Measurements from ENCODE around the gene CDKN2AIPNL. TPM values are rescaled to one million over a fixed set of nuclear protein-coding genes. Genes with fewer than 3 reads are reported as not detected.

Gene CDKN2AIPNL
- total RNA-seq, 1 donor = 17.4 TPM

DNA sequence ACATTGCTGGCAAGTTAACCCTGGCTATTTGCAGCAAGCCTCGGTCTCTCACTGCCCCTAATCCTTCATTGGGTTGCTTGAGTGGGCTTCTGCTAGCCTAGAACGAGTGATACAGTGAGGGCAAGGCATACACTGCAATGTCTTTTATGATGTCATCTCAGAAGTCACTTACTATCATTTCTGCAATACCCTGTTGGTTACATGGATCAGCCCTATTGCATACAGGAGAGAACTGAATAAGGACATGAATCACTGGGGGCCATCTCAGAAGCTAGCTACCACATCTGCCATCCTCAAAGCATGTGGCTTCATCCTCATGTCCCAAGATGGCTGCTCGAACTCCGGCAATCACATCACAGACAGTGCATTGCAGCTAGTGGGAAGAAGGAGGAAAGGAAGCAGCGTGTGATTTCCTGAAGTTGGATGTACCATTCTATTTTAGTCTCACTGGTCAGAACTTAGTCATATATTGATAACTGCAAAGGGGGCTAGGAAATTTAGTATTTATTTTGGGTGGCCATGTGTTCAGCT lies 33.3 kb upstream of the CDKN2AIPNL start:
- Histone ChIP-seq H3K79me2 (ENCODE audit: insufficient read depth, low read length) (no peaks in the 10 kb centered on the region), H2AFZ (ENCODE audit: low read length) (no peak overlapping the region), H3K4me2 (ENCODE audit: insufficient read depth, low read length) (no peak overlapping the region), H3K27ac (ENCODE audit: low read depth, low read length) (no peak overlapping the region), H3K4me1 (ENCODE audit: insufficient read depth, low read length) (peaks cover 3% of the 10 kb centered on the region), H3K36me3 (ENCODE audit: insufficient read depth, low read length) (no peaks in the 10 kb centered on the region), H3K27me3 (ENCODE audit: insufficient read depth, low read length) (no peaks in the 10 kb centered on the region), H3K9me3 (ENCODE audit: low read depth, low read length) (no peaks in the 10 kb centered on the region), H4K20me1 (ENCODE audit: insufficient read depth, low read length) (no peaks in the 10 kb centered on the region), H3K4me3 (ENCODE audit: insufficient read depth, low read length) (no peak overlapping the region)
- DNase-seq (ENCODE audit: insufficient read length, low spot score, missing footprints) = no peak
- TF ChIP-seq CTCF (IDR thresholded peaks at IDR 0.05; ENCODE audit: extremely low read depth, low read depth, low read length) = no peak

DNA sequence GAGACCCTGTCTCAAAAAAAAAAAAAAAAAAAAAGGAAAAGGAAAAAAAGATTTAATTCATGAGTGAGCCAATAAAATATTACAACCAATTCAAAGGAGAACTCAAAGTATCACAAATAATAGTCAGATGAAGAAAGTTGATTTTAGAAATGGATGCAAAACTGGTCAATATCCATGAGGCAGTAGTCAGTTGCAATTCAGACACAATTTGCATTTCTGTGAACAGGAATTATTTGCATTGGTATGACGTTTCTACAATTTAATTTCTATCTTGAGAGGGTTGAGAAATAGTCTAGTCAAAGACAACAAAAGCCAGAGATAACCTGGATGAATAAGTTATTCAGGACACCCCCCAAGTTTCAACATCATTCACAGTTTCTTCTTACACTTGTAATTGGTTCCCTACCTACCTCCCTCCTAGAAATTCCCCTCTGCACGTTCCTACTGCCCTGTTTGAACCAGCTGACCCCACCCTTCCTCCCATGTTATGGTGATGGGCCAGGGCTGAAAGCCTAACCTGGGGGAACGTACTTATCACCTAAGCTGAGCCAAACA lies 28.6 kb upstream of the CDKN2AIPNL start:
- Histone ChIP-seq H3K4me1 (ENCODE audit: insufficient read depth, low read length) (peaks cover 48% of the 10 kb centered on the region), H2AFZ (ENCODE audit: low read length) (no peak overlapping the region), H3K27ac (ENCODE audit: low read depth, low read length) (no peak overlapping the region), H3K4me3 (ENCODE audit: insufficient read depth, low read length) (no peak overlapping the region), H3K9me3 (ENCODE audit: low read depth, low read length) (no peaks in the 10 kb centered on the region), H3K79me2 (ENCODE audit: insufficient read depth, low read length) (no peaks in the 10 kb centered on the region), H3K4me2 (ENCODE audit: insufficient read depth, low read length) (no peak overlapping the region), H3K27me3 (ENCODE audit: insufficient read depth, low read length) (no peaks in the 10 kb centered on the region), H4K20me1 (ENCODE audit: insufficient read depth, low read length) (no peaks in the 10 kb centered on the region), H3K36me3 (ENCODE audit: insufficient read depth, low read length) (no peaks in the 10 kb centered on the region)
- TF ChIP-seq CTCF (IDR thresholded peaks at IDR 0.05; ENCODE audit: extremely low read depth, low read depth, low read length) = no peak
- no peak for DNase-seq (ENCODE audit: insufficient read length, low spot score, missing footprints)

DNA sequence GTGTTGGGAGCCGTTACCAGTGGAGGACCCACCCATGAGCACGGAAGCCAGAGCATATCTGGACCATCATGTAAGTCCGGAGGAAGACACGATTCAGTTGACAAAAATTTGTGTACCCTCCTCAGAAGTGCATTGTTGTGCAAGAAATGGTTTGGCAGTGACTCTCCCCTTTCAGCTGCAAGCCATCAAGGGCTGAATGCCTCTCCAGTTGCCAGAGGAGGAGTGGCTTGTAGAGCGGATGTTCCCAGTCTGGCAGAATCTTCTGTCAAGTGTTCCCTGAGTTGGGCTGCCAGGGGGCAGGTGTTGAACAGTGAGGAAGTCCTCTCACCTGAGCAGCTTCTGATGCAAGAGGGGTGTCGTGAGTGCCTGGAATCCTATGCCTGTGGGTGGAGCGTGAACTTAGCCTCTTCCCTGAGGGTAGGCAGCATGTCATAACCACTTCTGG lies 27.6 kb upstream of the CDKN2AIPNL start:
- Histone ChIP-seq H3K36me3 (ENCODE audit: insufficient read depth, low read length) (no peaks in the 10 kb centered on the region), H3K9me3 (ENCODE audit: low read depth, low read length) (no peaks in the 10 kb centered on the region), H3K79me2 (ENCODE audit: insufficient read depth, low read length) (no peaks in the 10 kb centered on the region), H2AFZ (ENCODE audit: low read length) (peak overlapping the region; percentile 85), H3K4me1 (ENCODE audit: insufficient read depth, low read length) (peaks cover 51% of the 10 kb centered on the region), H3K27ac (ENCODE audit: low read depth, low read length) (peak overlapping the region; percentile 99), H4K20me1 (ENCODE audit: insufficient read depth, low read length) (no peaks in the 10 kb centered on the region), H3K4me2 (ENCODE audit: insufficient read depth, low read length) (peak overlapping the region; percentile 79), H3K27me3 (ENCODE audit: insufficient read depth, low read length) (no peaks in the 10 kb centered on the region), H3K4me3 (ENCODE audit: insufficient read depth, low read length) (peak overlapping the region; percentile 49)
- no peak for TF ChIP-seq CTCF (IDR thresholded peaks at IDR 0.05; ENCODE audit: extremely low read depth, low read depth, low read length)
- DNase-seq (ENCODE audit: insufficient read length, low spot score, missing footprints) = peak; percentile 91

GRCh38 chr5:134438721-134439123 lies 27.0 kb upstream of the CDKN2AIPNL start:
- Histone ChIP-seq H4K20me1 (ENCODE audit: insufficient read depth, low read length) (no peaks in the 10 kb centered on the region), H3K4me3 (ENCODE audit: insufficient read depth, low read length) (peak overlapping the region; percentile 49), H3K9me3 (ENCODE audit: low read depth, low read length) (no peaks in the 10 kb centered on the region), H3K27ac (ENCODE audit: low read depth, low read length) (peak overlapping the region; percentile 99), H3K4me1 (ENCODE audit: insufficient read depth, low read length) (peaks cover 51% of the 10 kb centered on the region), H3K36me3 (ENCODE audit: insufficient read depth, low read length) (no peaks in the 10 kb centered on the region), H3K27me3 (ENCODE audit: insufficient read depth, low read length) (no peaks in the 10 kb centered on the region), H3K79me2 (ENCODE audit: insufficient read depth, low read length) (no peaks in the 10 kb centered on the region), H3K4me2 (ENCODE audit: insufficient read depth, low read length) (peak overlapping the region; percentile 79), H2AFZ (ENCODE audit: low read length) (no peak overlapping the region)
- DNase-seq (ENCODE audit: insufficient read length, low spot score, missing footprints) = no peak
- no peak for TF ChIP-seq CTCF (IDR thresholded peaks at IDR 0.05; ENCODE audit: extremely low read depth, low read depth, low read length)

Measured in osteoblast (primary cell).